Right renal cortex interstitium (tissue), 3 donors: ENCODE data around the gene DCTN4. TPM values are rescaled to one million over a fixed set of nuclear protein-coding genes. Genes with fewer than 3 reads are reported as not detected.

Experiments
- DNase-seq, 3 donors: peaks; one replicate each; pipeline ENCODE4 v3.0.0-alpha.2; 2013; ENCODE audit warnings: low read depth in 3 of 3, low spot score in 2 of 3
- polyA plus RNA-seq, 3 donors: library from polyadenylated mRNA; unstranded; fragments of 120-200 nt; gene quantifications; one replicate each; pipeline ENCODE4 v1.2.1, GENCODE V29; 2013; ENCODE audit not compliant: insufficient read length in 3 of 3

Gene DCTN4
- polyA plus RNA-seq, 3 donors: 55.5 to 60.9 (median 60.1) TPM

DNA sequence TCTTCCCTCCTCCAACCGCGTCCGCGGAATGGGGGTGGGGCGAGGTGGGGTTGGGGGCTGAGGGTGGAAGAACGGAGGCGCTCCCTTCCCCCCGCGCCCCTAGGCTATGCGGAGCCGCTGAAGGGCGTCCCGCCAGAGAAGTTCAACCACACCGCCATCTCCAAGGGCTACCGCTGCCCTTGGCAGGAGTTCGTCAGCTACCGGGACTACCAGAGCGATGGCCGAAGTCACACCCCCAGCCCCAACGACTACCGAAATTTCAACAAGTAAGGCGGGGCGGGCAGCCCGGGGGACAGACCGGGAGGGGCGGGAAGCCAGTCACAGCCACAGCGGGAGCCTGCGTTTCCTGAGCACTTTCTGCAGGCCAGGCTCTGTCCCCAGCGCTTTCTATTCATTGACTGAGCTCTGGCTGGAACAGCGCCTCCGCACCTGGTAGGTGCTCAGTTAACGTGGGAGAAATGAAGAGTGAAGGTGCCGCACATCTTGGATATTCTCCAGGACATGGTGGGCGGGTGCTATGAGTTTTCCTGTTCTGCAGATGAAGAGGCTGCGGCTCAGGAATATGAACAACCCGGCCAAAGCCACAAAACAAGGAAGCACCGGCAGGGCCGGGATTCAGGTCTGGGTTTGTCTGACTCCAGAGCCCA, 86.5 kb downstream of the DCTN4 start:
- no peak for DNase-seq

DNA sequence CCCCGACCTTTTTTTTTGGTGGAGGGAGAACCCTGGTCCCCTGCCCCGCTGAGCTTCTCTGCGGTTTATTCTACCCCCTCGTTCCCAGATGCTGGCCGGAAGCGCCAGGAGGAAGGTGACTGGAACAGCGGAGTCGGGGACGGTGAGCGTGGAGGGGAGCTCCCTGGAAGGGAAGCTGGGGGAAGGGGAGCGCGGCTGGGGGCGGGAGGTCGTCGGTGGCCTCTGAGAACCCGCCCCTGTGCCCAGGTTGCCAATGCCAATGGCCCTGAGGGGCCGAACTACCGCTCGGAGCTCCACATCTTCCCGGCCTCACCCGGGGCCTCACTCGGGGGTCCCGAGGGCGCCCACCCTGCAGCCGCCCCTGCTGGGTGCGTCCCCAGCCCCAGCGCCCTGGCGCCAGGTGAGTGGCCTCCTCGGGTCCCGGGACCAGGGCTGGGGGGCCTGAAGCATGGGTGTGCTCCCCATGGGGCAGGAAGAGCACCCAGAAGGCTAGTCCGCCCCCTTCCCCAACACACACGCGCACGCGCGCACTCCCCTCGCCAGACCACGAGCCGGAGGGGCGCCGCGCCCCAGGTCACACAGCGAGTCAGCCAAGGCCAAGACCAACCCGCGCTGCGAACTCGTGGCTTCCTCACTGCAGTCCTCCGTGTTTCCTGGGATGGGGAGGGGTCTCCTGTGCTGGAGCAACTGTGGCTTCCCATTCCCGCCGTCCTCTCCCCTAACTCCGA, 87.1 kb downstream of the DCTN4 start:
- no peak for DNase-seq

DNA sequence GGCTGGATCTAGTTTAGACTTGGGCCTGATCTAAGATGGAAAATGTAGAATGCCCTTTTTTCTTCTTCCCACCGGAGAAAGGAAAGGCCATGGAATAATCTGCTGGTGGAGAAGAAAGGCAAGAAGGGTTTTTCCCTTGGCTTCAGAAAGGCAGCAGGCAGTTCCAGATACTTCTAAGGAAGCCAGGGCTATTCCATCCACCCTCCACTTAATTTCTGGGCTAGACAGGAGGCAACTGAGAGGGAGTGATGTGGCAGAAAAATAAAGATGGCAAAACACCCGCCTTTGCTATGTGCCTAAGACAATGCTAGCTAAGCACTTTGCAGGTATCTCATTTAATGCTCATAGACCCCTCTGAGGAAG, 87.9 kb downstream of the DCTN4 start:
- no peak for DNase-seq

DNA sequence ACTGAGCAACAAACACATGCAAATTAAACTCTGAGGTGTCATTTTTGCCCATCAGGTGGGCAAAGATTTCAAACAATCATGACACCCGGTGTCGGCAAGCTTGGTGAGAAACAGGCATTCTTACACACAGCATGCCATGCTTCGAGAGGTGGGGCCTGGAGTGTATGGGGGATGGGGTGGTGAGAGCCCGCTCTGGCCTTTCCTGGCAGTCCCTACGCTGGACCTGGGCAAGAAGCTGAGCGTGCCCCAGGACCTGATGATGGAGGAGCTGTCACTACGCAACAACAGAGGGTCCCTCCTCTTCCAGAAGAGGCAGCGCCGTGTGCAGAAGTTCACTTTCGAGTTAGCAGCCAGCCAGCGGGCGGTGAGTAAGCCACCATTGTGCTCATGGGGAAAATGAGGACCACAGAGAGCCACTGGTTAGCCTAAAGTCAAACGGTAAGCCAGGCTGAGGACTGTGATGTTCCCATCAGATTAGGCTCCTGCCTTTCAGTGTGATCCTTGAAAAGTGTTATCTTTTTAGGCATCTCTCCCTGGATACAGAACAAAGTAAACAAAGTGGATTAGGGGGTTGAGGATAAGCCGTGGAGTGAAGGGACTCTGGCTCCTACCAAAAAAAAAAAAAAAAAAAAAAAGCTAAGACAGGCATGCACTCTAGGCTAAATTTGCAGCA, 88.4 kb downstream of the DCTN4 start:
- no peak for DNase-seq

DNA sequence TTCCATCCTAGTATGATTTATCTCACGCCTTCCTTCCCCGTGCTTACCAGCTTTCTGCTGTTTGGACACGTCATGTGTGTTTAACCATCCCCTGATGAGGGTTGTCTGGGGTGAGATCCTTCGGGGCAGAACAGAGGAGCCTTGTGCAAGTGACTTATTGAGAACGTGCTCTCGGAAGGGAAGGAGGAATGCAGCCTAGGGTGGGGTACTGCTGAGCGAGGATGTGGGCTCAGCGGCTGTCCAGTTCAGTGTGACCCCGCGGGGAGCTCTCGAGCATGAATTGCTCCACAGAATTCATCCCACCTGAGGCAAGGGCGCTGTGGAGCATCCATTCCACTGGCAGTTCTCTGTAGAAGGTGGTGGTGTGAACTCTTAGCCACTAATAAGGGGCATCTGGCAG, 93.8 kb downstream of the DCTN4 start:
- no peak for DNase-seq

DNA sequence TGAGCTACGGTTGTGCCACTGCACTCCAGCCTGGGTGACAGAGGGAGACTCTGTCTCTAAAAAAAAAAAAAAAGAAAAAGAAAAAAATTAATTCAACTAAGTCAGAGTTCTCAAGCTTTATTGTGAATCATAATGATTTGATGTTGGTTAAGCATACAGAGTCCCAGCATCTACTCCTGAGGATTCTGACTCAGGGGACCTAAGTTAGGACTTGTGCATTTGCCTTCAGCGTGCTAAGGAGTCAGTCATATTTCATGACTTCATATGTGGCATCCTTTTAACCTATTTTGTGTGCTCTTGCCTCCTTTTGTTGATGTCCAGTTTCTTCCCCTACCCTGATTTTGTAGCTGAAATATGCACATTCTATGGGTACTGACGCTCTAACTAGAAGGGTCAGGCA, 94.9 kb downstream of the DCTN4 start:
- no peak for DNase-seq

DNA sequence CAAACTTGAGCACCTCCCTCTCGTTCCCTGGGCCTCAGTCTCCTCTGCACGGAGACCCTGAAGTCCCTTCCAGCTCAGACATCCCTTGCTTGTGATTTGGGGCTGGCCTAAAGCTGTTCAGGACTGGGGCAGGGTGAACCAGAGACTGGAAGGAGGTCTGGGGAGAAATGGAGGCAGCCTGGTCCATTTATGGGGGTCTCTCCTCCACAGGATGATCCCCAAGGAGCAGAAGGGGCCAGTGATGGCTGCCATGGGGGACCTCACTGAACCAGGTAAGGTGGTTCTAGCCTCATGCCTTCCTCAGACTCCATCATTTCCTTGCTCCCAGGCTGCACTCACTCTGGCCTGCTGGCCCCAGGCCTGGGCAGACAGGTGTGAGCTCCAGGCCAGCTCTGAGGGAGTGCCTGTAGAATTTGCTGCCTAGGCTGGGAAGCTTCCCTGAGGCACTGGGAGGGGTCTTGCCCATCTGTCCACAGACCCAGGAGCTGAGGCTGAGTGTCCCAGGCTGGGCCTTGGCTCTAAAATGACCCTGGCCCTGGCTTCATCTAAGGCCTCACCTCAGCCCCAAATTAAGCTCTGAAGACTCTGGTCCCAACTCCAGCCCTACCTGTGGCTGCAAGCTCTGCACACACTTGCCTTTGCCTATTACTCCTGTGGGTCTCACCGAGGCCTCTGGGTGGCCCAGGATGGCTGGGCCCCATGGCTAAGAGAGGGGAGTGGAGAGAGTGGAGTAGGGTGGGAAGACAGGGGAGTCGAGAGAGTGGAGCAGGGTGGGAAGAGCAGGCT, 95.9 kb downstream of the DCTN4 start:
- DNase-seq: no peak

DNA sequence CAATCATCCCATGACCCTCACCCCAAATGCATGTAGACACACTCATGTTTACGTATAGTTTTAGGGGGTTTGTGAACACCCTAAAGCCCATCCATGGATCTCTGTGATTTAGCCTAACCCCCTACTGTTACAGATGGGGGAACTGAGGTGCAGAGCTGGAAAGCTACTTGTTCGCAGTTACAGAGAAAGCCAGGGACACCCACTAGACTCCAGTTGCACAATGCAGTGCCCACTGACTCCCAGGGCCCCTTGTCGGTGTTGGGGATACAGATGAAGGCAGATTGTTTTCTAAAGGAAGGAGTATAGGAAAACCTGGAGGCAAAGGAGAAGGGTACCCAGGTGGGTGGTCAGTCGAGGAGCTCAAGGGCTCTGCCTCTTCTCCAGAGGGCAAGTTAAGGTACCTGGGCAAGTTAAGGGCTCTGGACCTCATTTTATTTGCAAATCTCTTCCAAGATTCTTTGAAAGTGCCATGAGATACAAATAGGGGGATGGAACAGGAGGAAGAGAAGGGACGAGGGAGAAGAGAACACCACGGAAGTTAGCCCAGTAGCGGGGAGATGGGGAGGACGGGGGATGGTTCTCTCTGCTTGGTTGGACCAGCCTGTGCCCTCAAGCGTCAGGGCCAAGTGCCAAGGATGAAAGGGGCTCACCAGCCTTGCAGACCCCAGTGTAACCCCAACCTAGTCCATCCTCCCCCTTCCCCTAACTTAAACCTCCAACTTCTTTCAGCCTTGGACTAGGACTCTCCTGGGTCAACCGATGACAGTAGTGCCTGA, 96.8 kb downstream of the DCTN4 start:
- no peak for DNase-seq

DNA sequence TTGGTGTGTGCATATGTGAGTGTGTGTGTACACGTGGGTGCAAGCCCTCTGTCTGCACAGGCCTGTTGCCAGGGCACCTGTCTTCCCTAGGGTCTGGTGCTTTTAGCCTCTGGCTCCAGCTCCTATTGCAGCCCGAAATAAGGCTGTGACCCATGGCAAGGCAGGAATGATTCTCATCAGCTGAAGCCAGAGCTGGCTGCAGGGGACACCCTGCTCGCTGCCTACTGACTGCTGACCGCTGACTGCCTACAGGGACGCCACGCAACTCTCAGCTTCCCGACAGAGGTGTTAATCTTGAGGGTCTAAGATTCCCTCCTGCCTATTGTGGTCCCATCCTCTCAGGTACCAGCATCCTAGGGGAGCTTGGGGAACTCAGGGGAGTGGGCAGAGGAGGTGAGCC, 97.7 kb downstream of the DCTN4 start, which contains the start of gene MYOZ3:
Gene MYOZ3 (plus strand): TSS at position 166 of the 400 bp plus-strand sequence. CDS start 1,691 bp downstream, outside the sequence.
- no peak for DNase-seq

DNA sequence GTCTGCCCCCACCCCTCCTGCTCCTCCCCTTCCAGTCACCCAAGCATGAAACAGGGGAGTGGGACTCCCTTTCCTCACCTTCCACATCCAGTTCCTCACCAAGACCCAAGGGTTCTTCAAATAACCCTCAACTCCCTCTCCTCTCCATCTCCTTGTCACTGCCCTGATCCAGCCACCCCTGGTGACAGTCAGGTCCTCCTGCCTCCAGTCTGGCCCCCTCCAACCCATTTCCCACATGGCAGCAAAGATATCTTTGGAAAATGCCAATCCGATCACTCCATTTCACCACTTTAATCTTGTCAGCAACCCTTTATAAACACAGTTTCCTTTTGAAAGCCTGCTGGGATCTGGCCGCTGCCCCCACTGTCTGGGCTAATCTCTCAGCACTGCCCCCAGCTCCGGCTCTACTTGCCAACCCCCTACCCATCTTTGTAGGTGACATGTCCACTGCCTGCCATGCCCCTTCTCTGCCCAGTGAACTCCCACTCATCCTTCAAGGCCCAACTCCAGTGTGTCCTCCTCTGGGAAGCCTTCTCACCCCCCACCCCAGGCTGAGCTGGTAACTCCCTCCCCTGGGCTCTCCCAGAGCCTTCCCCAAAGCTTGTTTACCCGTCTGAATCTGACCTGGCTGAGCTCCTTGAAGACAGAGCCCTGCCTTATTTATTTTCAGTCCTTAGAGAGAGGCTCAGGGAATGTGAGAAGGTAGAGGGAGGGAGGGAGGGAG, 98.5 kb downstream of the DCTN4 start:
- no peak for DNase-seq

DNA sequence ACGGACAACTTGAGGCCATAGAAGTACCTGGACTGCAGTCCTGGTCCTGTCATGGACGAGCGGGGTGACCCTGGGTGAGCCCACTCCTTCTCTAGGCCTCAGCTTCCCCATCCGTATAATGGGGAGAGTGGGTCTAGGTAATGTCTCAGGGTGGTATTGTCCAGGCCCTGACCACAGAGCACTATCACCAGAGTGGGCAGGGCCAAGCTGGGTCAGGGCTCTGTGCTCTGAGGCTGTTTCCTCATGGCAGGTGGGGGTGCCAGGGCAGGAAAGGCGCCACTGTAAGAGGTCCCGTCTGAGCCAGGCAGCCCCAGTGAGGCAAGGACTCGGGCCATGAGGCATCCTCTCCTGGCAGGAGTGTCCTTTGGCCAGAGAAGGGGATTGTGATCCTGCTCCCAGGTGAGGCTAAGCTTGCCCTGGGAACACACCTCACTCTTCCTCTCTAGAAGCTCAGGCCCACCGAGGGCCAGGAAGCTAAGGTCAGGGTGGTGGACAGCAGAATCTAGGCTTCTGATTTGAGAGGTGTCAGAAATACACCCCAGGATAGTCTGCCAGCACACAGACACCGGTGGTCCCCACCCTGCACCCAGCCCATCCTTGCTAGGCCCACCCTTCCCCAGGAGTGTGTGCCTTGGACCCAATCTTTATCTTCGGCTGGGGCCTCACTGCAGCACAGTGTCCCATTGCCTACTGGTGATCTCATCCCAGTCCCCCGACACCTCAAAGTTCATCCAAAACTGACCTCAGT, 99.3 kb downstream of the DCTN4 start:
- no peak for DNase-seq

DNA sequence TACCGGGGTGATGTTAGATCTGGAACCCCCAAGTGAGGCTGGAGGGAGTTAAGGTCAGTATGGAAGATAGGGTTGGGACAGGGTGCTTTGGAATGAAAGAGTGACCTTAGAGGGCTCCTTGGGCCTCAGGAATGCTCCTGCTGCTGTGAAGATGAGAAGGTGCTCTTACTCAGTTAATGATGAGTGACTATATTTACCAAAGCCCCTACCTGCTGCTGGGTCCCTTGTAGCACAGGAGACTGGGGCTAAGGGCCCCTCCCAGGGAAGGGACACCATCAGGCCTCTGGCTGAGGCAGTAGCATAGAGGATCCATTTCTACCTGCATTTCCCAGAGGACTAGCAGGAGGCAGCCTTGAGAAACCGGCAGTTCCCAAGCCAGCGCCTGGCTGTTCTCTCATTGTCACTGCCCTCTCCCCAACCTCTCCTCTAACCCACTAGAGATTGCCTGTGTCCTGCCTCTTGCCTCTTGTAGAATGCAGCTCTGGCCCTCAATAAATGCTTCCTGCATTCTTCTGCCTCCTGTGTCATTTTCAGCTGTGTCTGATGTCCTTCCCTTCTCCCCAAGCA, 100.0 kb downstream of the DCTN4 start:
- no peak for DNase-seq

Other genes starting within 250 kb of the DCTN4 start
- 10 to 100 TPM; 85.2 to 98.9 (median 97.3) TPM for gene SYNPO, start 118.4 kb downstream of the DCTN4 start, polyA plus RNA-seq
- gene MYOZ3, start 97.8 kb downstream of the DCTN4 start, polyA plus RNA-seq: 1 to 10 TPM; 5.7 to 6.2 (median 5.8) TPM
- gene RBM22, start 58.0 kb downstream of the DCTN4 start, polyA plus RNA-seq: 10 to 100 TPM; 76.2 to 79.8 (median 79.0) TPM
- gene SMIM3, start 19.7 kb upstream of the DCTN4 start, polyA plus RNA-seq: 10 to 100 TPM; 22.5 to 23.9 (median 22.8) TPM
- gene IRGM, start 87.5 kb upstream of the DCTN4 start, polyA plus RNA-seq: 1 to 10 TPM in 1 of 3 donors, under 1 TPM in 2; 0.25 to 1.6 (median 0.48) TPM
- gene ZNF300, start 146.0 kb upstream of the DCTN4 start, polyA plus RNA-seq: 10 to 100 TPM; 39.0 to 50.1 (median 46.6) TPM